Activated CD4-positive, alpha-beta T cell treated with anti-CD3 and anti-CD28 coated beads, Interleukin-2, amount 50 U/mL, for 24 hours (primary cell): Measurements from ENCODE around the gene GIGYF2.

Experiments used
- DNase-seq, 2 donors: peaks; one replicate each; pipeline ENCODE4 v3.0.0-alpha.2; 2020; ENCODE audit warnings: low read depth in 1 of 2, low spot score in 1 of 2

GIGYF2 gene

DNA sequence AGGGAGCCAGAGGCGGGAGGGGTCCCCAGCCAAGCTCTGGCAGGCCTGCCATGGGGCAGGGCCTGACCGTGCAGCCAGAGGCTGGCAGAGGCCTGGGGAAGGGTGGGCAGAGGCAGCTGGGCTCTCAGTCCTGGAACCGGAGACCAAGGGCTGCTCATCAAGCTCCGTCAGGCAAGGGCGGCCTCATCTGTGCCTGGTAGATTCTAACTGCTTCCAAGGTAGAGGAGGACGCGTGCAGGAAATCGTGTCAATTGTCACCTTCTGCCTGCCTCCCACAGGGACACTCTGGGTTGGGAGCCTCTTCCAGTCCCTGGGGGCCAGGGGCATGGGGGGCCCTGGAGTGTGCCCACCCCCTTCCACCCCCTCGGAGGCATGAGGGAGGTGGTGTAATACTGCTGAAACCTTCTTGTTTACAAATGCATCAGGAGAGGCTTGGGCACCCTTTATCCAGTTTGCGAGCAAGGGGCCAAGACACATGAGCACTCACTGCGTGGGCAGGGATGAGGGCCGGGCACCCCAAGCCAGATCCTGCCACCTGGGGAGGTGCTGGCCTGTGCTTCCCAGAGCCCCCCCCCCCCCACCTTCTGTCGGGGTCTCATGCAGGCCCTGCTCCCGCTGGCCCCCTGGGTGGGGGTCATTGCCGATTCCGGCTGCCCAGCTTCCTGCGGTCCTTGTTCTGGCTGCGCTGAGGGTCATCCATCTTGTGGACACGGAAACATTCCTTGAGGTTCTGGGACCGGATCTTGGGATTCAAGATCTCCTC lies 181.9 kb downstream of the GIGYF2 start:
- DNase-seq: no peak

DNA sequence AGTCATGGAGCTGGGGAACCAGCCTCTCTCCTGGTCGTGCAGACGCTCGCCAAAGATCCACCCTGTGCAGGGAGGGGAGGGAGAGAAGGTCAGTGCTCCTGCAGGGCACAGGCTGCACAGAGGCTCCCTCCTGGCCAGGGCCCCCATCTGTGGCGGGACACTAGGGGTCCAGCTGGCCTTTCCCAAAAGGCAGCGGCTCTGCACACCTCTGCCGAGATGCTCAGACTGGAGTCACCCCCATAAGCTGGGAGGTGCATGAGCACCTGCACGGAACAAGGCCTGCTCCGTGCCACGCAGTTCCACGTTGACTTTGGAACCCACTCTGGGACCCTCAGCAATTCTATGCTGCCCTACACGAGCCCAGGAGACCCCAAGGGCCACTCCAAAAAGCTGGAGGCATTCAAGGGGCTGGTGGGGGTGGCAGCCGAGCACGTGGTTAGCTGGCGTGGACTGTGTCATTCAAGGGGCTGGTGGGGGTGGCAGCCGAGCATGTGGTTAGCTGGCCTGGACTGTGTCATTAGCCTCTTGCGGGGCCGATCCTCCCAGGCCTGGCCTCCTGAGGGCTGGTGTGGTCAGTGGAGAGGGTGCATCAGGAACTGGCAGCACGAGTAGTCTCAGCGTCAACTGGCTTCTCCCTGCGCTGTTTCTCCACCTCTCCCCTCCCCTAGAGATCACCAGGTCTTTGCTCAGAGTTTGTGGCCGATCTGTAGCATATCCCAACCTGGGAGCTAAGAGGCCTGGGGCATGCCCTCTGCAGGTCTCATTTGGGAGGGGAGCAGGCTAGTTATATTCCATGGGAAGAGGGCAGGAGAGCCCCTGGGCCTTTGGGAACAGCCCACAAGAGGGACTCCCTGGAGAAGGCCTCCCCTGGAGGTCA lies 182.7 kb downstream of the GIGYF2 start:
- no peak for DNase-seq

DNA sequence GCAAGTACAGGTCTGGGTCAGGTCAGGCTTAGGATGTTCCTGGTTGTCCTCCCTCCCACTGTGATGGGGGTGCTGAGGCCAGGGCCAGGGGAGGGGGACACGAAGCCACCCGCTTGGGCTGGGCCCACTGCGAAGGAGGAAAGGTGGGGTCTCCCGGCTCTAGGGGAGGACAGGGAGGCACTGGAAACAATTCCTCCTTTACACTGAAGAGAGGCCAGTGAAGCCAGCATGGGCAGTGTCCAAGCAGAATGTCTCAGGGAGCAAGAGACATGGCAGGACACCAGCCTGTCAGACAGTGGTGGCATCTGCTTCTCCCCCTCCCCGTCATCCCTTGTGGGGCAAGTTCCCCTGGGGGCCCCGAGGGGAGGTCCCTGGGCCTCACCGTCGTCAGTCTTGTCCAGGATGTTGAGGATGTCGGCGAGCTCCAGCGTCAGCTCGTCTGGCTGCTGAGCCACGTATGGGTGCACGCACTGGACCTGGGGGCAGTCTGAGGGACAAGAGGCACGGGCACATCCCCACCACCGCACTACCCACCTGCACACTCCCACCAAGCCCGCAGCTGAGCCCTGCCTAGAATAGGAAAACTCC lies 183.7 kb downstream of the GIGYF2 start:
- no peak for DNase-seq

DNA sequence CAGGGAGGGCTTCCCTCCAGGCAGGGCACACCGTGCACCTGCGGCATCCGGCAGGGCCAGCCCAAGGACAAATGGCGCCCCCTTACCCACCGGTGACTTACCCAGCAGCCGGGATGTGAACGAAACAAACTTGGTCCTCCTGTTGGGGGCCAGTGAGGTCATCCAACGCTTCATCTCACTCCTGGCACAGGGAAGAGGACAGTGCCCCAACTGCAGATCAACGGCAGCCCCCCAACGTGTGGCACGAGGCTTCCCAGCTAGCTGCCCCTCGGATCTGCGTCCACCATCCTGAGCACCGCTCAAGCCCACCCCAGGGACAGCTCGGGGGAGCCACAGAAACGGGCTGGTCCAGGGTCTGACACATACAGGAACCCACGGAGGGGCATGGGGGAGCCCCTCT lies 185.0 kb downstream of the GIGYF2 start:
- DNase-seq: no peak

DNA sequence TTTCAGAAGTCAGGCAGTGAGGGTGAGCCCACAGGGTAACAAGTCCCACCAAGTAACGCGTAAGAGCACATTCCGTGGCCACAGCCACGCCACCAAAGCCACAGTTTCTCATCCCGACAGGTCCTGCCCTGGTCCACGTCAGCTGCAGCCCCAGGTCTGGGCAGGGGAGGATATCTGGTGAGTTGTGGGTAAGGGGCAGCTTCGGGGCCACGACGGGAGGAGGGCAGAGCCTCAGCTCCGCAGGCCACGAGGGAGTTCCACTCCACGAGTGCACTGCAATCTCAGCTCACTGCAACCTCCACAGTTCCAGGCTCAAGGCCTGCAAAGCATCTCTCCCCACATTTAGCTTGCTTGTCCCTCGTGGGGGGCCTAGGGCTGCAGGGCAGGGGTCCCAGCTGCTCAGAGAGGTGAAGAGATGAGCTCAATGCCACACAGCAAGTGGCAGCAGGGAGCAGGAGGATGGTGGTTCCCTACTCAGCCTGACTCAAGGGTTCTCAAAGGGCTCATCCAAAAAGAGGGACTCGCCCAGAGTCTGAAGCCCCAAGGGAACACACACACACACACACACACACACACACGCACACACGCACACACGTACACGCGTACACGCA lies 185.5 kb downstream of the GIGYF2 start:
- no peak for DNase-seq

DNA sequence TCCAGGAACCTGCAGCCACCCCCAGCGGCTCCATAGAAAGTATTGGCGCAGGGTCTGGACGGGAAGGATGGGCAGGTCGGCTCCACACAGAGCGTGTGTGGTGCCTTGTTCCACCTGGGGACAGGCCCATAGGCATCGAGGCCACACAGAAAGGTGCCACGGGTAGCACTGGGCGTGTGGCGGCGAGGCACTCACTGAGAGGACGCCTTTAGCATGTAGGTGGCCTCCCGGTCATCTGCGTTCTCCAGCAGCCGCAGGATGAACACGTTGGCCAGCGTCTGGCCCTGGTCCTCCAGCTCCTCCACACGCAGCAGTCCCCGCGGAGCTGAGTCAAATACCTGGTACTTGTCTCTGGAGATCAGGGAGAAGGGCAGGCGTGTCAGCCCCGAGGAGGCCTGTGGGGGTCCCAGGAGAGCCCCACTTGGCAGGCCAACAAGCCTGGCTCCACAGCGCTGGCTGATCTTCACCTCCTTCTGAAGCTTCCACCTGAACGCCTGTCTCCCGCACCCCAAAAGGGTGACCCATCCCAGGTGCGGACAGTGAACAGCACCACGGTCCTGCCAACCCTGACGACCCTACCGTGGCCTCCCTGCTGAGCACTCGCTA lies 186.1 kb downstream of the GIGYF2 start:
- no peak for DNase-seq

DNA sequence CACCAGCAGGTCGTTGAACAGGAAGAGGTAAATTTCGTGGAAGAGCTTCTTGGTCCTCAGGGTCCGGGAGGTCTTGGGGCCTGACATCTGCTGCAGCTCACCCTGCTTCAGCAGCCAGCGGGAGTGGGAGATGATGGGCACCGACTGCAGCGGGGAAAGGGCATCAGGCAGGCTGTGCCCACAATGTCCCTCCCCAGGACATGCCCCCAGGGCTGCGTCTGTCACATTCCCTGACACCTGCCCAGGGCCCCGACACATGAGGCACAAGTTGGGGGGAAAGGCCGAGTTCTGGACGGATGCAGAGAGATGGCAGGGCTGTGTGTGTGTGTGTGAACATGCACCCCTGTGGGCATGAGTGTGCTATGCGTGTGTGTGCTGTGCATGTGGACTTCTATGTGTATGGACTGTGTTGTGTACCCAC lies 186.9 kb downstream of the GIGYF2 start:
- DNase-seq: no peak

DNA sequence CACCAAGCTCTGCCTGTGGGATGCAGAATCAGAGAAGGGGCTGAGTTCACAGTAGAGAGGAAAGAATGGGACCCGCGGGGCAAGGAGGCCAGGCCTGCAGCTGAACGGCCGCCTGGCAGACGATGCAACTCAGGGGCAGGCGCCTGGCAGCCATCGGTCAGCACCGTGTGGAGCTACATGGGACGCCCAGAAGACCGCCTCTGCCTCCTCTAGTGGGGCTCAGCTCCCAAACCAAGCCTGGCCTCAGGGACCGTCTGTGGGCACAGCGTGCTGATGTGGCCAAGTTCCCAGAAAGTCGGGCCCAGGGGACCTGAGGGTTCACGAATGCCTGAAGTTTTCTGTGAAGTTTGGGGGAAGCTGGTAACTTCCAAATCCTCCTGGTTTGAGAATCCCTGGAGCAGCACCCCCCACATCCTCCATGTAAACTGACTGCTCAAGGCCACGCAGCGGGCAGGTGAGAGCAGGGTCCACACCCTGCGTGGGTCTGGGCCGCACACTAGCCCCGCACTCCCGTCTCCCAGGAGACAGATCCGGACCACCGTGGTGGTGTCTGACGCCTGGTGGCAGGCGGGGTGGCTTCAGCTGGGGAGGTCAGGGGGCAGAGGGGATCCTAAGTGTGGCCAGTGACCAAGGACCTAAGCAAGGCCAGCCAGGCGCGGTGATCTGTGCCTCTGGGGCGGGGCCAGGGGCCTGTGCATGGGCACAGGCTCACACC lies 187.6 kb downstream of the GIGYF2 start:
- no peak for DNase-seq

DNA sequence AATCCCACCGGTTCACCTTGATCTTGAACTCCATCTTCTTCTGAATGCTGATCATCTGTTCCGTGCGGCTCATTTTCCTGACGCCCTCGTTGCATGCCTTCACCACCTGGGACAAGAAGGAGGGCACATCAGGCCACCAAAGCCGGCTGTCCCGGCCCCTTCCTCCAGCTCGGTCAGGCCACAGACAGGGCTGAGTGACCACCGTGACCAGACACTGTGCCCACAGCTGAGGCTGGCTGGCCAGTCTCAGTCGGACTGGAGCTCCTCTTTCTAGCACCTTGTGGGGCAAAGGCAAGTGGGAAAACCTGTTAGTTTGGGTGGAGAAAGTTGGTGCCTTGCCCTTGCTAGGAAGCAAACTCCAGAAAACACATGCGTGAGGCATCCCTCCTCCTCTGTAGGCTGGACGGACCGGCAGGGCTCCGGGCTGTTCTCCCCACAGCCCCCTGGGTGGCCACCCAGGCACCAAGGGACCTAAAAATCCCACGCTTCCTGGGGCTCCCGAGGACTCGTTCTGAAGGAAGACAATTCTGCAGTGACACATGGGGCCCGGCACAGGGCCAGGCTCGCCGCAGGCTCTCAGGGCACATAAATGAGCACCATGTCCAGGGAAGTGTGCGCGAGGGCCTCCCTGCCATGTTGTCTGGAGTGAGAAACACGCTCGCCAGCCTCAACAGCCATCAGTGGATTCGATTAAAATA lies 188.3 kb downstream of the GIGYF2 start:
- no peak for DNase-seq

DNA sequence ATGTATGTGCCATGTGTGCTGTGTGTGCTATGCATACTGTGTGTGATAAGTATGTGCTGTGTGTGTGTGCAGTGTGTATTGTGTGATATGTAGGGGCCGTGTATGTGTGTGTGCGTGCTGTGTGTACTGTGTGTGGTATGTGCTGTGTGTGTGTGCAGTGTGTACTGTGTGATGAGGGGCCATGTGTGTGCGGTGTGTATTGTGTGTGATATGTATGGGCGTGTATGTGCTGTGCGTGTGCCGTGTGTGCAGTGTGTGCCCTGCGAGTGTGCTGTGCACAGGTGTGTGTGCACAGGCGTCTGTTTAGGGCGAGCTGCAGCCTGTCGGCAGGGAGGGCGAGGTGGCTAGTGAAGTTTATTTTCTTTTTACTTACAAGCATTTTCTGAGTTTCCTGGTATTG lies 189.0 kb downstream of the GIGYF2 start:
- DNase-seq: no peak

DNA sequence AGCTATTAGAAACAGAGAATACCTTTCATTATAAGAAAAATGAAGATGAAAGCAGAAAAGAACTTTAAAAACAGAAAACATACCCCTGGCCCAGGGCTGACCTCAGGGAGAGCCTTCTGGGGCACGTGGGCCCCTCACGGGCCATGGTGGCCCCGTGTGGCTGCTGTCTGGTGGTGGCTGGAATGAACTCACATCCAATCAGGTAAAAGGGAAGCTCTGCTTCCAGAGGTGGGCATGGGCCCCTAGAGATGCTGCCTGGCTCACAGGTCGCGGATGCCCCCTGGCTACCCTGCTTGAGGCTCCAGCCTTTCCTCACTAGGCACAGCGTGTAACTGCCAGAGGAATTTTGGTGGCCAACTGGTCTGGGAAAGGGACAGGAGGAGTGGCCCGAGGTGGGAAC lies 189.5 kb downstream of the GIGYF2 start:
- DNase-seq: no peak

DNA sequence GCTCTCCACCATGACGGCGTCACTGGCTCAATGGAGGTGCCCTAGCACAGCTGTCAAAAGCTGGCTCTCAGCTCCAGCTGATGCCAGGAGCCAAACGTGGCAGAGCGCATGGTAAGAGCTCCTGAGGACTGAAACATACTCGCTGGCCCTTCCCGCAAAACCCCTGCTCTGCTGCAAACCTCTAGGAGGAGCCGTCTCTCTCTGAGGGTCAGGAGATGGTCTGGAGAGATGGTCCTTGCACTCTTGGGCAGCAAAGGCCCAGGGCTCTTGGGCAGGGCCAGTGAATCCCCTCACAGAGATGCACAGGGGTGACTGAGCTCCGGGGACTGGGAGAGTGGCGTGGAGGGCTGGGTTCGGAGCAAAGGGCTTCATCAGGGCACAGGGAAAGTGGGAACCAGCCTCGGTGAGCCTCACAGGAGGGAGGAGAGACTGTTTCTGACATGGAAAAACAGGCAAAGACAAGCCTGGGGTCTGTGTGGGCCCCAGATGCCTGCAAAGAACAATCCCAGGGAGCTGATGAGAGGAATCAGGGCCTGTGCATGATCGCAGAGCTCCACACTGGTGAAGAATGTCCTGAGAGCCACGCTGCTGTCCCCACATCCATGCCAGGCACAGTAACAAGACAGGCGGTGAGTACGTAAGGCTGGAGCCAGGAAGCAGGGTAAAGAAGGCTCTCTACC lies 190.2 kb downstream of the GIGYF2 start:
- no peak for DNase-seq

DNA sequence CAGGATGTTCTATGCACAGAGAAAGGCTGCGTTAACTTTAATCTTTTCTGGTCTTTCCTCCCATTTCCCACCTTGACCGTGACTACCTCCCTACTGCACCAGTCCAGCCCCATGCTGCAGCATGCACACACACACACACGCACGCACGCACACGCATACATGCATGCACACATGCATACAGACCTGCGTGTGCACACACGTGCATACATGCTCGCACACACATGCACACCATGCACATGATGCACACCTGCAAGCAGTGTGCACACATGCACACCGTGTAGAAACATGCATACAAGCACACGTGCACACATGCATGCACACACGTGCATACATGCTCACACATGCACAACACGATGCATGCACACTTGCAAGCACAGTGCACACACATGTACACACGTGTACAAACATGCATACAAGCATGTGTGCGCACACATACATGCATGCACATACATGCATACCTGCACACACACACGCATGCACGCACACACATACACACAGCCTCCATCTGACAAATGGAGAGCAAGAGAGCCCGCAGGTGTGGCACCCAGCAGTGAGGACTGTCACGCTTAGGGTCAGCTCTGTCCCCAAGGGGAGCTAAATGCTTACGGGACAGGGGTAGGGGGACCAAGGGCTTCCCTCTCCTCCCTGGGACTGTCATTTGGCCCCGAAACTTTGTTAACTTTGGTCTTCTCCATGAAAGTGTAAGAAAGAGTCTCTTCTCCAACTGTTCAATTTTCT lies 191.1 kb downstream of the GIGYF2 start:
- DNase-seq: no peak

DNA sequence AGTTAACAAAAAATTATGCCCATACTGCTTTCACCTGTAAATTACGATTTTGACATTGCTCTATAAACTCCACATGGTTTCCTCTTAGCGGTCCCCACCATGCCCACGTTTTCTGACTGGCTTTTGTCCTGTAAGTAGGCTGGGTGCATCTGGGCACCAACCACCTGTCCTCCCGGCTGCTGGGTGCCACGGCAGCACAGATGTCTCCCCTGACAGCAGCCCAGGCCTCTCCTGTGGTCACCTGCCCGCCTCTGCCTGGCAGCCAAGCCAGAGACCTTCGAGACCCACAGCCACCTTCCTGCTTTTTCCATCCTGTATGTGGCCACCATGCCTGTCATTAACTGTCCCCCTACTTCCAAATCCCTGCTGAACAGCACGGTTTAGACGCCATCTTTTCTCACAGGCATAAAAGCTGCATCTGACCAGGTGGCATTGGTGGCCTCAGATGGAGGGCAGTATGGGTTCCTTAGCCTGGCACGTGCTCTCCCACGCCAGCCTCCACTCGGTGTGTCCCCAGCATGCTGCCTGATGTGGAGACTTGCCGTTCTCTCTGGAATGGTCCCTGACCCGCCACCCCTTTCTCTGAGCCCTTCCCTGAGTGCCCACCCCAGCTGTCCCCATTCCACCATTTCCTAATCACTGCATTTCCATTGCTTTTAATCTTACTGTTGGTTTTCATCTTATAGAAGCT lies 191.9 kb downstream of the GIGYF2 start:
- DNase-seq: no peak

DNA sequence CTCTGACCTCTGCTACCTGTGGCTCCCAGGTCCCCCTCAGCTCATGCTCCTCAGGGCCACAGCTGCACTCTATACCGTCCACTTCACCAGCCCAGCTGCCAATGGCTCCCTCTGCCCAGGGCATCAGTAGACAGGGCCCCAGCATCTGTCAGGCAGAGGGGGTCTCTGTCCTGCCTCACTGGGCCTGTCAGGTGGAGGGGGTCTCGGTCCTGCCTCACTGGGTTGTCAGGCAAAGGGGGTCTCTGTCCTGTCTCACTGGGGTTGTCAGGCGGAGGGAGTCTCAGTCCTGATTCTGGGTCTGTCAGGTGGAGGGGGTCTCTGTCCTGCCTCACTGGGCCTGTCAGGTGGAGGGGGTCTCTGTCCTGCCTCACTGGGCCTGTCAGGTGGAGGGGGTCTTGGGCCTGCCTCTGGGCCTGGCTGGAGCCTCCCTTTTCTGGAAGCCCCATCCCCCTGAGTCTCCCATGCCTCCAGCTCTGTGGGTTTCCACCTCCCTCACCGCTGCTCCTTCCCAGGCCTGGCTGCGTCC lies 192.8 kb downstream of the GIGYF2 start:
- DNase-seq: no peak

DNA sequence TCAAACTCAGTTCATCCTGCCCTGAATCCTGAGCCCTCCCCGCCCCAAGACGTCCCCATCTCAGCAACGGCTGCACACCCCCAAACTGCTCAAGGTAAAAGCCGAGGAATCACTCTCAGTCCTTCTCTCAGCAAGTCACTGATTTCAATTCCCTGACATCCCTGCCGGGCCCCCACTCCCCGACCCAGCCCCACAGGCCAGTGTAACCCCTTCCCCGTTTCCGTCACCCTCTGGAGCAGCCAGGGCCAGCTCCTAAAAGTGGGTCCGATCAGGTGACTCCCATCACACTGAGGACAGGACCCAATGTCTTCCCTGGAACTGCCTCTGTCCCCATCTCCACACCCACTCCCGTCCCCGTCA lies 193.4 kb downstream of the GIGYF2 start:
- no peak for DNase-seq

DNA sequence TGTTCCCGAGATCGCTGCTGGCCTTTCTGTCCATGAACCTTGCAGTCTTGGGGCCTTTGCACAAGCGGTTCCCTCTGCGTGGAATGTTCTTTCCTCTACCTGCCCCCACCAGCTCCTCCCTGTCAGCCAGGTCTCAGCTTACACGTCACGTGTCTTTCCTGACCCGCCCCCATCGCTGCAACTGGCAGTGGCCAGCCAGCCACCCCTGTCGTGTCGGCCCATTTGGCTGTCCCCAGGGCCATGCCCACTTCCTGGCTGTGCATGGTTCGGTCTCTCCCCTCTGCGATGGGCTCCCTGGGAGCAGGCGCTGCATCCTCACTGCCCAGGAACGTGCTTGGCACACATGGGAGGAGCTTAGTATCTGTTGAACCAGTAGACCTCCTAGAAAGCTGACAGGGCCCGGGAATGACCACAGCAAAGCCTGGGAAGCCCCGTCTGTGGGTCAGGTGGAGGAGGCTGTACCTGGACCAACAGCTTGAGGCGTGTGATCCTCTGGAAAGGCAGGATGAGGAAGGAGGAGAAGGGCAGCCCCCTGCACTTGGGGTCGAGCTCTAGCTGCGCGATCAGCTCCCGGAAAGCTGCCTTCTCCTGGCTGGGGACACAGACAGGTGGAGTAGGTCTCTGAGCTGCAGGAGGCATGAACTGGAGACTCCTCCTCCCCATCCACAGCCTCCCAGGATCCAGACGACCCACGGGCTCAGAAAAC lies 193.9 kb downstream of the GIGYF2 start:
- DNase-seq: no peak
